Right lobe of liver (tissue), 6 donors: Measurements from ENCODE around the gene EN1. TPM values are rescaled to one million over a fixed set of nuclear protein-coding genes. Genes with fewer than 3 reads are reported as not detected.

Source experiments
- ATAC-seq, 4 donors: fragments of 200-7000 bp; cut with Tn5 transposase; one replicate each; pipeline ENCODE4 v1.9.1; 2020; ENCODE audit warnings: mild to moderate bottlenecking in 4 of 4, moderate library complexity in 4 of 4
- DNase-seq, 3 donors: peaks; one replicate each; pipeline ENCODE4 v3.0.0-alpha.2; 2020
- H3K27ac ChIP-seq, 3 donors: fragments of 200-600 bp; one replicate each; pipeline ENCODE4 v1.8.0; 2022
- H3K27me3 ChIP-seq, 2 donors: fragments of 200-600 bp; one replicate each; pipeline ENCODE4 v1.8.0; 2022
- H3K36me3 ChIP-seq, 4 donors: fragments of 200-600 bp; sonication (generic) in 1 of 4; one replicate each; pipeline versions ENCODE4 v1.5.1 to v1.8.0; 2017 to 2022; ENCODE audit warnings: control low read depth in 1 of 4
- H3K4me1 ChIP-seq, 4 donors: fragments of 200-600 bp; sonication (generic) in 1 of 4; one replicate each; pipeline versions ENCODE4 v1.5.1 to v1.8.0; 2017 to 2022; ENCODE audit warnings: control low read depth in 1 of 4
- H3K4me3 ChIP-seq, 3 donors: fragments of 200-600 bp; one replicate each; pipeline ENCODE4 v1.8.0; 2022
- H3K9me3 ChIP-seq, 4 donors: fragments of 200-600 bp; sonication (generic) in 1 of 4; one replicate each; pipeline versions ENCODE4 v1.5.1 to v1.8.0; 2017 to 2022; ENCODE audit warnings: control low read depth in 1 of 4
- CTCF ChIP-seq, 4 donors: fragments of 200-600 bp in 3 of 4; fragments of 450-650 bp in 1 of 4; IDR thresholded peaks; one replicate each; pipeline versions ENCODE4 v1.5.1 to v1.8.0; 2016 to 2022; ENCODE audit warnings: antibody characterized with exemption in 4 of 4, mild to moderate bottlenecking in 2 of 4
- POLR2A ChIP-seq: fragments of 450-650 bp; IDR thresholded peaks from one replicate; pipeline ENCODE4 v1.6.1; 2017; ENCODE audit warnings: antibody characterized with exemption, mild to moderate bottlenecking
- WGBS: methylation state at CpG from one replicate; pipeline ENCODE4 v1.1.6; 2018; ENCODE audit warnings: low coverage, low lambda C conversion rate; ENCODE audit not compliant: insufficient coverage; ENCODE audit errors: missing lambda C conversion rate; 5-methylcytosine and 5-hydroxymethylcytosine counted together
- intact Hi-C, 2 donors: fragments of 100-400 bp; cut with DNase I; formaldehyde crosslinking; loops; one replicate each; pipeline versions ENCODE4 v1.11.2 to v1.14.1; 2022
- total RNA-seq, 6 experiments: library from RNA; depleted of rRNA in 2 of 6; stranded (reverse); fragments of >200 nt in 2 of 6; fragmentation: NEBNext Ultra II Directional in 3 of 6; extraction: Animal tissue kit (Norgen Biotek cat#: 25700) in 3 of 6; gene quantifications; one replicate each; pipeline versions ENCODE4 v1.1.0 to v1.2.4, GENCODE V29; 2016 to 2023
- donor health status: DM: no; HTN: yes; CAD: no.
- donor health status: DM: no; HTN: no; CAD: no.
- donor health status: DM: no; HTN: no; CAD: no.
- donor health status: DM: no; HTN: yes; CAD: no.
- donor health status: DM: no; HTN: yes; CAD: no.

EN1 gene
- total RNA-seq, 6 experiments from 2014 or later, result not detected

GRCh38 chr2:118882693-118883336 lies 35.4 kb upstream of the EN1 start:
- Histone ChIP-seq H3K27me3 (no peaks in the 10 kb centered on the region), H3K9me3 (no peaks in the 10 kb centered on the region), H3K4me1 (peaks cover 0 to 3% (median 0%) of the 10 kb centered on the region in 4 donors), H3K4me3 (peak overlapping the region in 2 of 3 donors; percentile 7 to 19), H3K36me3 (no peaks in the 10 kb centered on the region), H3K27ac (no peak overlapping the region)
- ATAC-seq (peak; percentile 85 to 96 (median 91)), DNase-seq (peak; percentile 60 to 75 (median 69))
- WGBS, result 10% methylated on average over 13 of the region's 17 CpGs
- peak; percentile 87 to 91 (median 89) for TF ChIP-seq CTCF (IDR thresholded peaks at IDR 0.05)
- TF ChIP-seq POLR2A, result no peak
- intact Hi-C loops, result no loop called here

- DNase-seq (peak in 2 of 3 donors; percentile 70 to 76), ATAC-seq (peak; percentile 92 to 96 (median 96))
- Histone ChIP-seq H3K36me3 (no peaks in the 10 kb centered on the region), H3K27me3 (no peaks in the 10 kb centered on the region), H3K4me3 (no peak overlapping the region), H3K9me3 (no peaks in the 10 kb centered on the region), H3K4me1 (peaks cover 0 to 3% (median 0%) of the 10 kb centered on the region in 4 donors), H3K27ac (no peak overlapping the region)
- TF ChIP-seq CTCF (IDR thresholded peaks at IDR 0.05), result peak; percentile 77 to 86 (median 81)
- TF ChIP-seq POLR2A, result no peak
- WGBS, result 25% methylated on average over 5 of the region's 10 CpGs
- intact Hi-C loops, result no loop called here
These were observed 34.2 kb upstream of the EN1 start for GRCh38 chr2:118881490-118882129.

DNA sequence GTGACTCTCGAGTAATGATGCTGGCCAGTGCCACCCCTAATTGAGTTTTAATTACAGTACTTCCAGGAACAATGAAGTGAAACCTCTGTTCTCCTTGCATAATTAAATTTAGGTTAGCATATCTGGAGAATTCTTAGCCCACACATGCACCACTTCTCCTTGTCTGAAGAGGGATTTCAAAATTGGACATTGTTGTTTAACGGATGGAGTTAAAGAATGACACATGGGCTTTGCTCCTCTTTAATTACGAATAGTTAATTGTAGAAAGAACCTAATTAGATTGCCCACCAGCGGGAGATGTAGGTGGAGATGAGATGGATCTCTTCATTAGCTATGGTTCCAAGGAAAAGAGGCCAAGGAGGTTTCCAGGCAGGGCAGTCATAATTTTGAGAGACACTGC lies 33.1 kb upstream of the EN1 start:
- TF ChIP-seq CTCF (IDR thresholded peaks at IDR 0.05) (no peak), POLR2A (no peak)
- no peaks in the 10 kb centered on the region for H3K36me3 ChIP-seq
- no peaks in the 10 kb centered on the region for H3K27me3 ChIP-seq
- peaks cover 0 to 3% (median 0%) of the 10 kb centered on the region in 4 donors for H3K4me1 ChIP-seq
- H3K9me3 ChIP-seq, result no peaks in the 10 kb centered on the region
- 36% methylated on average over 4 of the region's 4 CpGs for WGBS
- no peak overlapping the region for H3K4me3 ChIP-seq
- intact Hi-C loops, result no loop called here
- no peak overlapping the region for H3K27ac ChIP-seq
- DNase-seq (no peak), ATAC-seq (no peak)

DNA sequence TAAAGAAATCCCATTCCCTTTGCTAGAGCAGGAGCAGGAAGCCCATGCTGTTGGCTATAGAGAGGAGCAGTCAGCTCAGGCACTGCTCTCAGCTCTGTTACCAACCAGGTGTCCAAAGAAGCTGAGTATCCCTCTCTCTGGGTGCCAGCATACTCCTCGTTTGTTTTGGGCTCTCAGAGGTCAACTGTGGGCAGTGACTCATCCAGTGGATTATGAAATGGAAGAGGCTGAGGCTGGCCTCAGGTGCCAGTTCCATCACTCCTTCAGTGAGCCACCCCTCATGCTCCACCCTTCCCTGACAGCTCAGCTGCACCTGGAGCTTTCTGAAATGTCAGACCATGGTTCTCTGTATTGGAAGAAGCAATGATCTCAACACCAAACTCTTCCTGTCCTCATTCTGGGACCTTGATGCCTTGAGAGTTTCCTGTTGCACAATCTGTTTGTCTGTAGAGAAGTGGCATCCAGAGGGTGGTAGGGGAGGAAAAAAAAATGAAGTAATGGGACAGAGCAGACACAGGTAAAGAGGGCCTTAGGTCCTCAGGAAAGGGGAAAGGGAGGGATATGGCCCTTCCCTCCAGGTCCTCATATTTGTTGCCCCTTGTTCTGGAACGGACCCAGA lies 31.2 kb upstream of the EN1 start:
- Histone ChIP-seq H3K36me3 (no peaks in the 10 kb centered on the region), H3K27me3 (no peaks in the 10 kb centered on the region), H3K4me1 (peaks cover 0 to 3% (median 0%) of the 10 kb centered on the region in 4 donors), H3K9me3 (no peaks in the 10 kb centered on the region), H3K27ac (no peak overlapping the region), H3K4me3 (no peak overlapping the region)
- no peak for TF ChIP-seq CTCF (IDR thresholded peaks at IDR 0.05)
- no peak for TF ChIP-seq POLR2A
- peak in 3 of 4 donors; percentile 13 to 73 (median 41) for ATAC-seq
- intact Hi-C loops, result no loop called here
- no peak for DNase-seq
- 50% methylated on average over 1 of the region's 2 CpGs for WGBS
